MG63 (cell line): ENCODE measurements around the gene TIMP3. TPM values are rescaled to one million over a fixed set of nuclear protein-coding genes. Genes with fewer than 3 reads are reported as not detected.
"Not testable (repeated sequence)": the region's sequence is repeated elsewhere in the genome, so short reads cannot be mapped to it uniquely, and the experiment has no call there.

Experiments
- DNase-seq: peaks from one replicate; pipeline ENCODE4 v3.0.0-alpha.2; 2020
- H3K27me3 ChIP-seq: fragments of 250-450 bp; sonication (Bioruptor Pico); 2 replicates; pipeline ENCODE4 v1.5.1; 2020; ENCODE audit warnings: mild to moderate bottlenecking, moderate library complexity
- H3K36me3 ChIP-seq: fragments of 250-450 bp; sonication (Bioruptor Pico); 2 replicates; pipeline ENCODE4 v1.5.1; 2020; ENCODE audit warnings: mild to moderate bottlenecking, moderate library complexity
- H3K4me3 ChIP-seq: fragments of 250-450 bp; sonication (Bioruptor Pico); 2 replicates; pipeline ENCODE4 v1.5.1; 2020; ENCODE audit warnings: mild to moderate bottlenecking, moderate library complexity
- H3K9me3 ChIP-seq: fragments of 250-450 bp; sonication (Bioruptor Pico); 2 replicates; pipeline ENCODE4 v1.5.1; 2020; ENCODE audit warnings: mild to moderate bottlenecking, moderate library complexity
- total RNA-seq: library from RNA; depleted of rRNA; stranded (reverse); fragments of >200 nt; shearing (Covaris generic); gene quantifications from 2 replicates; pipeline ENCODE4 v1.2.3, GENCODE V29; 2014; ENCODE audit warnings: low replicate concordance

The TIMP3 gene
- total RNA-seq, 1 experiment from 2014 or later, result 63.3 TPM

- Histone ChIP-seq H3K27me3 (no peaks in the 10 kb centered on the region), H3K36me3 (peaks cover 11% of the 10 kb centered on the region), H3K9me3 (no peaks in the 10 kb centered on the region), H3K4me3 (no peak overlapping the region)
- no peak for DNase-seq
Observed at GRCh38 chr22:32852395-32853251, 51.1 kb downstream of the TIMP3 start.

- Histone ChIP-seq H3K27me3 (no peaks in the 10 kb centered on the region), H3K9me3 (no peaks in the 10 kb centered on the region), H3K4me3 (no peak overlapping the region), H3K36me3 (peaks cover 12% of the 10 kb centered on the region)
- no peak for DNase-seq
Observed at GRCh38 chr22:32853662-32854061, 52.2 kb downstream of the TIMP3 start.

GRCh38 chr22:32854351-32854804 lies 52.9 kb downstream of the TIMP3 start:
- H3K27me3 ChIP-seq, result no peaks in the 10 kb centered on the region
- DNase-seq, result no peak
- peaks cover 12% of the 10 kb centered on the region for H3K36me3 ChIP-seq
- H3K9me3 ChIP-seq, result no peaks in the 10 kb centered on the region
- H3K4me3 ChIP-seq, result no peak overlapping the region

GRCh38 chr22:32855045-32855756 lies 53.7 kb downstream of the TIMP3 start:
- Histone ChIP-seq H3K36me3 (peaks cover 16% of the 10 kb centered on the region), H3K9me3 (no peaks in the 10 kb centered on the region), H3K27me3 (no peaks in the 10 kb centered on the region), H3K4me3 (no peak overlapping the region)
- DNase-seq, result no peak

- H3K4me3 ChIP-seq, result no peak overlapping the region
- H3K27me3 ChIP-seq, result no peaks in the 10 kb centered on the region
- H3K36me3 ChIP-seq, result peaks cover 16% of the 10 kb centered on the region
- DNase-seq, result no peak
- no peaks in the 10 kb centered on the region for H3K9me3 ChIP-seq
Observed at GRCh38 chr22:32858121-32858703, 56.7 kb downstream of the TIMP3 start.

GRCh38 chr22:32858957-32859356 lies 57.5 kb downstream of the TIMP3 start:
- no peaks in the 10 kb centered on the region for H3K9me3 ChIP-seq
- H3K27me3 ChIP-seq, result no peaks in the 10 kb centered on the region
- H3K36me3 ChIP-seq, result peaks cover 13% of the 10 kb centered on the region; the same call in 1 of the 2 replicates
- no peak overlapping the region for H3K4me3 ChIP-seq
- no peak for DNase-seq

- Histone ChIP-seq H3K36me3 (peaks cover 12% of the 10 kb centered on the region; the same call in 1 of the 2 replicates), H3K9me3 (no peaks in the 10 kb centered on the region), H3K4me3 (no peak overlapping the region), H3K27me3 (no peaks in the 10 kb centered on the region)
- no peak for DNase-seq
Observed at GRCh38 chr22:32859743-32860142, 58.2 kb downstream of the TIMP3 start.

- H3K9me3 ChIP-seq, result no peaks in the 10 kb centered on the region
- no peak for DNase-seq
- H3K4me3 ChIP-seq, result no peak overlapping the region
- H3K36me3 ChIP-seq, result peaks cover 12% of the 10 kb centered on the region; the same call in 1 of the 2 replicates
- H3K27me3 ChIP-seq, result no peaks in the 10 kb centered on the region
Observed at GRCh38 chr22:32861330-32861729, 59.8 kb downstream of the TIMP3 start.

- no peak overlapping the region for H3K4me3 ChIP-seq
- H3K36me3 ChIP-seq, result peaks cover 7% of the 10 kb centered on the region; the same call in 1 of the 2 replicates
- H3K9me3 ChIP-seq, result no peaks in the 10 kb centered on the region
- no peak for DNase-seq
- H3K27me3 ChIP-seq, result no peaks in the 10 kb centered on the region
Observed at GRCh38 chr22:32862083-32862482, 60.6 kb downstream of the TIMP3 start.

GRCh38 chr22:32862936-32863661 lies 61.6 kb downstream of the TIMP3 start:
- H3K36me3 ChIP-seq, result peaks cover 7% of the 10 kb centered on the region; the same call in 1 of the 2 replicates
- no peak overlapping the region for H3K4me3 ChIP-seq
- H3K9me3 ChIP-seq, result no peaks in the 10 kb centered on the region
- no peaks in the 10 kb centered on the region for H3K27me3 ChIP-seq
- no peak for DNase-seq

- no peak for DNase-seq
- no peak overlapping the region for H3K4me3 ChIP-seq
- peaks cover 5% of the 10 kb centered on the region; the same call in 1 of the 2 replicates for H3K36me3 ChIP-seq
Observed at GRCh38 chr22:32864041-32864440, 62.5 kb downstream of the TIMP3 start.

GRCh38 chr22:32864596-32864995 lies 63.1 kb downstream of the TIMP3 start:
- DNase-seq, result no peak
- Histone ChIP-seq H3K27me3 (no peaks in the 10 kb centered on the region), H3K4me3 (no peak overlapping the region), H3K9me3 (no peaks in the 10 kb centered on the region), H3K36me3 (peaks cover 4% of the 10 kb centered on the region; the same call in 1 of the 2 replicates)

More at GRCh38 chr22:32864041-32864440, 62.5 kb downstream of the TIMP3 start:
- Histone ChIP-seq H3K9me3 (no peaks in the 10 kb centered on the region), H3K27me3 (no peaks in the 10 kb centered on the region)

- Histone ChIP-seq H3K4me3 (no peak overlapping the region), H3K9me3 (no peaks in the 10 kb centered on the region), H3K36me3 (no peaks in the 10 kb centered on the region), H3K27me3 (no peaks in the 10 kb centered on the region)
- no peak for DNase-seq
Observed at GRCh38 chr22:32866953-32867352, 65.4 kb downstream of the TIMP3 start.

- H3K27me3 ChIP-seq, result no peaks in the 10 kb centered on the region
Observed at GRCh38 chr22:32868946-32869345, 67.4 kb downstream of the TIMP3 start.

GRCh38 chr22:32870474-32870873 lies 69.0 kb downstream of the TIMP3 start:
- Histone ChIP-seq H3K9me3 (no peaks in the 10 kb centered on the region), H3K27me3 (no peaks in the 10 kb centered on the region), H3K4me3 (no peak overlapping the region), H3K36me3 (no peaks in the 10 kb centered on the region)
- no peak for DNase-seq

More at GRCh38 chr22:32868946-32869345, 67.4 kb downstream of the TIMP3 start:
- Histone ChIP-seq H3K4me3 (no peak overlapping the region), H3K9me3 (no peaks in the 10 kb centered on the region), H3K36me3 (no peaks in the 10 kb centered on the region)
- DNase-seq, result no peak

- H3K36me3 ChIP-seq, H3K27me3 ChIP-seq, DNase-seq, H3K4me3 ChIP-seq, H3K9me3 ChIP-seq: not testable (repeated sequence)
Observed at GRCh38 chr22:32873604-32874003, 72.1 kb downstream of the TIMP3 start.
